Measurements from ENCODE around the gene LRFN3.

- TF ChIP-seq CTCF (IDR thresholded peaks at IDR 0.05; ENCODE audit: insufficient read depth, low read depth, low read length) (no peak), EZH2 (IDR thresholded peaks at IDR 0.05; ENCODE audit: insufficient read depth, low read length) (no peak)
Observed at GRCh38 chr19:35966771-35967170, 30.6 kb downstream of the LRFN3 start.

All from astrocyte (in vitro differentiated cells and primary cell).